SU-DHL-6 (cell line): ENCODE results near the gene HRH4.

Experiments used
- H2AFZ ChIP-seq: fragments of 200-600 bp; sonication (generic); 2 replicates; pipeline ENCODE4 v1.6.1; 2014; ENCODE audit warnings: low read depth, mild to moderate bottlenecking, moderate library complexity, mixed read lengths, antibody characterized with exemption, low read length; ENCODE audit not compliant: severe bottlenecking
- H3F3A ChIP-seq: fragments of 200-600 bp; shearing (Covaris generic); 2 replicates; pipeline ENCODE4 v1.6.0; 2016; ENCODE audit warnings: antibody characterized with exemption, mild to moderate bottlenecking; ENCODE audit not compliant: insufficient read depth
- H3K27ac ChIP-seq: fragments of 200-600 bp; sonication (generic); 2 replicates; pipeline ENCODE4 v1.5.1; 2016; ENCODE audit warnings: low read depth, mild to moderate bottlenecking, low read length, moderate library complexity, mixed read lengths
- H3K27me3 ChIP-seq: fragments of 200-600 bp; sonication (generic), shearing (Covaris generic); 2 replicates; pipeline ENCODE4 v1.6.0; 2014; ENCODE audit warnings: mild to moderate bottlenecking, low read length
- H3K36me3 ChIP-seq: fragments of 200-600 bp; sonication (generic); 2 replicates; pipeline ENCODE4 v1.6.1; 2014; ENCODE audit warnings: mild to moderate bottlenecking, low read length, mixed read lengths
- H3K4me2 ChIP-seq: fragments of 300-600, 200-600 bp; shearing (Covaris generic), sonication (generic); 2 replicates; pipeline ENCODE4 v1.6.0; 2014; ENCODE audit warnings: low read length, low read depth, mild to moderate bottlenecking; ENCODE audit not compliant: poor library complexity, severe bottlenecking
- H3K4me3 ChIP-seq: fragments of 200-600 bp; sonication (generic); 2 replicates; pipeline ENCODE4 v1.5.1; 2014; ENCODE audit warnings: antibody characterized with exemption, low read length, mild to moderate bottlenecking, mixed read lengths; ENCODE audit not compliant: insufficient read depth, poor library complexity, severe bottlenecking
- H3K79me2 ChIP-seq: fragments of 200-600 bp; sonication (generic); 2 replicates; pipeline ENCODE4 v1.6.1; 2014; ENCODE audit warnings: mild to moderate bottlenecking, low read length, moderate library complexity; ENCODE audit not compliant: insufficient read depth
- H3K9ac ChIP-seq: fragments of 200-600 bp; sonication (generic); 2 replicates; pipeline ENCODE4 v1.7.0; 2014; ENCODE audit warnings: mild to moderate bottlenecking, low read length
- H3K9me2 ChIP-seq: fragments of 200-600 bp; sonication (generic); replicated peaks from 2 replicates; pipeline ENCODE4 v1.6.1; 2014; ENCODE audit warnings: low read length; ENCODE audit not compliant: insufficient read depth
- H3K9me3 ChIP-seq: fragments of 200-600 bp; sonication (generic); 2 replicates; pipeline ENCODE4 v1.6.1; 2014; ENCODE audit warnings: low read length, mixed read lengths; ENCODE audit not compliant: insufficient read depth
- H4K20me1 ChIP-seq: fragments of 200-600 bp; sonication (generic); 2 replicates; pipeline ENCODE4 v1.6.1; 2014; ENCODE audit warnings: low read depth, mild to moderate bottlenecking, antibody characterized with exemption, low read length, moderate library complexity, mixed read lengths
- EZH2phosphoT487 ChIP-seq: fragments of 200-600 bp; sonication (generic), shearing (Covaris generic); conservative IDR thresholded peaks from 2 replicates; pipeline ENCODE4 v1.6.1; 2018; ENCODE audit warnings: mild to moderate bottlenecking, antibody characterized with exemption, low read length, moderate library complexity, mixed read lengths
- TF ChIP-seq, protein P1 (sequence below): fragments of 200-600 bp; sonication (generic); IDR thresholded peaks from one replicate; pipeline ENCODE4 v1.5.1; 2017; ENCODE audit warnings: antibody characterized with exemption, mild to moderate bottlenecking, low read length, moderate library complexity; ENCODE audit not compliant: insufficient read depth, poor library complexity, severe bottlenecking

Gene HRH4, protein sequence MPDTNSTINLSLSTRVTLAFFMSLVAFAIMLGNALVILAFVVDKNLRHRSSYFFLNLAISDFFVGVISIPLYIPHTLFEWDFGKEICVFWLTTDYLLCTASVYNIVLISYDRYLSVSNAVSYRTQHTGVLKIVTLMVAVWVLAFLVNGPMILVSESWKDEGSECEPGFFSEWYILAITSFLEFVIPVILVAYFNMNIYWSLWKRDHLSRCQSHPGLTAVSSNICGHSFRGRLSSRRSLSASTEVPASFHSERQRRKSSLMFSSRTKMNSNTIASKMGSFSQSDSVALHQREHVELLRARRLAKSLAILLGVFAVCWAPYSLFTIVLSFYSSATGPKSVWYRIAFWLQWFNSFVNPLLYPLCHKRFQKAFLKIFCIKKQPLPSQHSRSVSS

DNA sequence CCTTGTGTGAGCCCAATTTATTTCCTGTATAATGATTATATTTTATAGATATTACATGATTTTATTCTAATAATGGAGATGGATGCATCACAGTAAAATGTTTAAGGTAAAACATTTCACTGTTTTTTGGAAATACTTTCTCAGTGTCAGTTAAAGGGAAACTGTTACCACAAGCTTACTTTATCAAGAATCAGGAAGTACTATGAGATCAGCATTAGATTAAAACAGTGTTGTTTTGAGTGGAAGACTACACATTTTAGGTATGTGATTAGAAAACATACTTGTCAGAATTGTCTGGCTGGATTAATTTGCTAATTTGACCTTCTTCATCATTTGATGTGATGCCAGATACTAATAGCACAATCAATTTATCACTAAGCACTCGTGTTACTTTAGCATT, at the start of gene HRH4:
Gene HRH4 (plus strand): TSS at position 250 of the 400 bp plus-strand sequence. CDS start 92 bp downstream, at position 342.
- Histone ChIP-seq H3K9ac (no peak within 1 kb of the TSS), H3K9me2 (no peaks in the 10 kb centered on the region), H3K27me3 (no peaks in the 10 kb centered on the region), H3K9me3 (no peaks in the 10 kb centered on the region), H2AFZ (no peak within 1 kb of the TSS), H3F3A (no peaks in the 10 kb centered on the region), H3K27ac (no peak within 1 kb of the TSS), H3K79me2 (no peaks in the 10 kb centered on the region), H3K4me3 (no peak within 1 kb of the TSS), H3K36me3 (no peaks in the 10 kb centered on the region), H3K4me2 (no peak within 1 kb of the TSS), H4K20me1 (no peaks in the 10 kb centered on the region)
- TF ChIP-seq, protein P1, sequence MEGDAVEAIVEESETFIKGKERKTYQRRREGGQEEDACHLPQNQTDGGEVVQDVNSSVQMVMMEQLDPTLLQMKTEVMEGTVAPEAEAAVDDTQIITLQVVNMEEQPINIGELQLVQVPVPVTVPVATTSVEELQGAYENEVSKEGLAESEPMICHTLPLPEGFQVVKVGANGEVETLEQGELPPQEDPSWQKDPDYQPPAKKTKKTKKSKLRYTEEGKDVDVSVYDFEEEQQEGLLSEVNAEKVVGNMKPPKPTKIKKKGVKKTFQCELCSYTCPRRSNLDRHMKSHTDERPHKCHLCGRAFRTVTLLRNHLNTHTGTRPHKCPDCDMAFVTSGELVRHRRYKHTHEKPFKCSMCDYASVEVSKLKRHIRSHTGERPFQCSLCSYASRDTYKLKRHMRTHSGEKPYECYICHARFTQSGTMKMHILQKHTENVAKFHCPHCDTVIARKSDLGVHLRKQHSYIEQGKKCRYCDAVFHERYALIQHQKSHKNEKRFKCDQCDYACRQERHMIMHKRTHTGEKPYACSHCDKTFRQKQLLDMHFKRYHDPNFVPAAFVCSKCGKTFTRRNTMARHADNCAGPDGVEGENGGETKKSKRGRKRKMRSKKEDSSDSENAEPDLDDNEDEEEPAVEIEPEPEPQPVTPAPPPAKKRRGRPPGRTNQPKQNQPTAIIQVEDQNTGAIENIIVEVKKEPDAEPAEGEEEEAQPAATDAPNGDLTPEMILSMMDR, result no peak

DNA sequence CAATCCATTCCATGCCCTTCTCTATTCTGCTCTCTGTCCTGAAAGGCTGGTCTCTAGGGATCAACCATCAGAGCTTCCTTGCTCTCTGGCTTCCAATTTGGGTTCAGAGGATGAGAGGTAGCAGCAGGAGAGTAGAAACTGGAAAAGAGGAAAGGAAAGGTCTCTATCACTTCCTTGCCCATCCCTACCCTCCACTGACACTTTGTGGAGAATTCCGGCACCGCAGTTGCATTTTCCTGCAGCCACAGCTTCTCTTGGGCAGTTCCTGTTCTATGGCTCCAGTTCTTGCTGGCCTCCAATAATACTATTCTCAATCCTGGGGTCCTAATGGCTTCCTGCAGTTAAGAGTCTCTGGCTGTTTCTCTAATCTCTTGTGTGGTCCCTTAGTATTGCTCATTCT, 47.3 kb upstream of the HRH4 start:
- H3K9me3 ChIP-seq, result no peaks in the 10 kb centered on the region
- no peak overlapping the region for H3K4me2 ChIP-seq
- H3K27me3 ChIP-seq, result no peaks in the 10 kb centered on the region
- H2AFZ ChIP-seq, result no peak overlapping the region
- no peaks in the 10 kb centered on the region for H4K20me1 ChIP-seq
- H3K79me2 ChIP-seq, result no peaks in the 10 kb centered on the region
- H3K4me3 ChIP-seq, result no peak overlapping the region
- TF ChIP-seq, protein P1, result no peak
- no peak for TF ChIP-seq EZH2phosphoT487
- no peak overlapping the region for H3K27ac ChIP-seq
- no peaks in the 10 kb centered on the region for H3F3A ChIP-seq
- H3K9me2 ChIP-seq, result no peaks in the 10 kb centered on the region
- no peaks in the 10 kb centered on the region for H3K36me3 ChIP-seq
- no peak overlapping the region for H3K9ac ChIP-seq

DNA sequence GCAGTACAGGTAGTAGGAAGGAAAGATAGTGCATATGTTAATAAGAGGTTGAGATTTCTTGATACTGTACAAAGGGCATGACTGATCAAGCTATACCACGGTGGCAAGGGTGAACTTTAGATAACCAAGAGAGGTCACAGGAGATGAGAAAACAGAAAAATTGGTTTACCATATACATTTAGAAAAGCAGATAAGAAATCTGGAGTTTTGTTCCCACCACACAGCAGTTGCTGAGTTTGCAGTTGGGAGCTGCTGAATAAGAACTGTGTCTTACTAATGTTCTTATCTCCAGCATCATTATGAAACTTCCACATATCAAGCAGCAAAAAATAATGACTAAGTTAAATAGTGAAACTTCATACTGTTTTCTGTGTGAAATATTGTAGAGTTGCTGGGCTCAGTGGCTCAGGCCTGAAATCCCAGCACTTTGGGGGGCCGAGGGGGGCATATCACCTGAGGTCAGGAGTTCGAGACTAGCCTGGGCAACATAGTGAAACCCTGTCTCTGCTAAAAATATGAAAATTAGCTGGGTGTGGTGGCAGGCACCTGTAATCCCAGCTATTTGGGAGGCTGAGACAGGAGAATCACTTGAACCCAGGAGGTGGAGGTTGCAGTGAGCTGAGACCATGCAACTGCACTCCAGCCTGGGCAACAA, 46.0 kb upstream of the HRH4 start:
- H3K27ac ChIP-seq, result no peak overlapping the region
- no peaks in the 10 kb centered on the region for H4K20me1 ChIP-seq

DNA sequence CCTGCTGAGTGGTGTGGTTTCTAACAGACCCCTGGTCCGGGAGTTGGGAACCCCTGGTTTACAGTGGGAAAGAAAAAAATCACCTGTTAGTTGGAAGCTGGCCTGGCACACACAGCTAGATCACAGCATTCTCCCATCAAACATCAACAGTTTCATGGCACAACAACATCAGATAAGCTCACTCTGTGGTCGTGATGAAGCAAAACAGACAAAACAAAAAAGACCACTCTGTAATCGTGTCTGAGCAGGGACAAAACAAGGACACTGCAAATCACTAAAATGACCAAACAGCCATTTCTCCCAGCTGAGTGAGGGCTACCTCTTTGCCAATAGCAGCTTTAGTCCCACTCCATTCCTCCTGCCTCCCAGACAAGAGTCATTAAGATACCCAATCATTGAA, 43.0 kb upstream of the HRH4 start:
- H4K20me1 ChIP-seq, result no peaks in the 10 kb centered on the region
- H3K36me3 ChIP-seq, result no peaks in the 10 kb centered on the region
- H3K4me2 ChIP-seq, result no peak overlapping the region
- H3K27ac ChIP-seq, result no peak overlapping the region
- H2AFZ ChIP-seq, result no peak overlapping the region
- H3K9ac ChIP-seq, result no peak overlapping the region
- no peaks in the 10 kb centered on the region for H3K79me2 ChIP-seq
- no peaks in the 10 kb centered on the region for H3F3A ChIP-seq
- no peaks in the 10 kb centered on the region for H3K27me3 ChIP-seq
- H3K9me3 ChIP-seq, result no peaks in the 10 kb centered on the region
- no peak for TF ChIP-seq EZH2phosphoT487
- TF ChIP-seq, protein P1, result no peak
- H3K4me3 ChIP-seq, result no peak overlapping the region
- no peaks in the 10 kb centered on the region for H3K9me2 ChIP-seq

More for the DNA sequence above, 46.0 kb upstream of the HRH4 start:
- no peak for TF ChIP-seq EZH2phosphoT487
- no peaks in the 10 kb centered on the region for H3F3A ChIP-seq
- H2AFZ ChIP-seq, result no peak overlapping the region
- H3K27me3 ChIP-seq, result no peaks in the 10 kb centered on the region
- H3K36me3 ChIP-seq, result no peaks in the 10 kb centered on the region
- H3K9me3 ChIP-seq, result no peaks in the 10 kb centered on the region
- H3K79me2 ChIP-seq, result no peaks in the 10 kb centered on the region
- H3K9me2 ChIP-seq, result no peaks in the 10 kb centered on the region
- no peak overlapping the region for H3K4me2 ChIP-seq
- H3K4me3 ChIP-seq, result no peak overlapping the region
- H3K9ac ChIP-seq, result no peak overlapping the region
